MG63 (cell line): ENCODE measurements around the gene ZFP62. TPM values are rescaled to one million over a fixed set of nuclear protein-coding genes. Genes with fewer than 3 reads are reported as not detected.
A peak's percentile ranks its signal among the peaks of the same experiment; 100 is the strongest.

Experiments
- DNase-seq: peaks from one replicate; pipeline ENCODE4 v3.0.0-alpha.2; 2020
- H3K27me3 ChIP-seq: fragments of 250-450 bp; sonication (Bioruptor Pico); 2 replicates; pipeline ENCODE4 v1.5.1; 2020; ENCODE audit warnings: mild to moderate bottlenecking, moderate library complexity
- H3K36me3 ChIP-seq: fragments of 250-450 bp; sonication (Bioruptor Pico); 2 replicates; pipeline ENCODE4 v1.5.1; 2020; ENCODE audit warnings: mild to moderate bottlenecking, moderate library complexity
- H3K4me3 ChIP-seq: fragments of 250-450 bp; sonication (Bioruptor Pico); 2 replicates; pipeline ENCODE4 v1.5.1; 2020; ENCODE audit warnings: mild to moderate bottlenecking, moderate library complexity
- H3K9me3 ChIP-seq: fragments of 250-450 bp; sonication (Bioruptor Pico); 2 replicates; pipeline ENCODE4 v1.5.1; 2020; ENCODE audit warnings: mild to moderate bottlenecking, moderate library complexity
- total RNA-seq: library from RNA; depleted of rRNA; stranded (reverse); fragments of >200 nt; shearing (Covaris generic); gene quantifications from 2 replicates; pipeline ENCODE4 v1.2.3, GENCODE V29; 2014; ENCODE audit warnings: low replicate concordance

ZFP62 gene
- total RNA-seq, 1 experiment from 2014 or later, result 23.6 TPM

DNA sequence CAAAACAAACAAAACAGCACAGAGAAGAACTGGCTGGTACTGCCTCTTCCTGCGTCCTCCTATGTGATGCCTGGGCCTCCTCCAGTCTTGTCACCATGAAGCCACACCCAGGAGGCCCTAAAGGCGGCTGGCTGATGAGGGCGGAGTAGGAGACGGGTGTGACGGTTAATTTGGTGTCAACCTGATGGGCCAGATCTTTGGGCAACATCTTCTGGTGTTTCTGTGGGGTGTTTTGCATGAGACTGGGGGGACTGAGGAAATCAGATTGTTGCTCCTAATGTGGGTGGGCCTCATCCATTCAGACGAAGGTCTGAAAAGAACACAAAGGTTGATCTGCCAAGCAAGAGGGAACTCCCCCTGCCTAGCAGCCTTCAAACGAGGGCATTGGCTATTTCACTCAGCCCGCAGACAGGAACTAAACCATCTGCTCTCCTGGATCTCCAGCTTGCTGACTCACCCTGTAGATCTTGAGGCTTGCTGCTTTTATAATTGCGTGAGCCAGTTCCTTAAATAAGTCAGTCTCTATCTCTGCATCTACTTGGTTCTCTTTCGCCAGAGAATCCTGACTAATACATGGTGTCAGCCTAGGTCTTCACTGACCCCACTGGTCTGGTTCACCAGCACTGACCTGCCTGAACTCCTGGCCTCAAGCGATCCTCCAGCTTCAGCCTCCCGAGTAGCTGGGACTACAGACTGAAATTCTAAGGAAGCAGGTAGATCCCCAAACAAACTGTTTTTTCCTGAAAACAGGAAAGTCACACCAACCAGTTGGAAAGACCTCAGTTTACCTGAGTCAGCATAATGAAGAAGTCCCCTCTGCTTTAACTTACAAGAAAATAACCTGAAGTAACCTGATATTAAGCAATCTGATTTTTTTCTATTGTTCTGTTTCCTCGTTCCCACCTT is 12.8 kb upstream of the ZFP62 start:
- Histone ChIP-seq H3K4me3 (no peak overlapping the region), H3K27me3 (peaks cover 4% of the 10 kb centered on the region; the same call in 1 of the 2 replicates), H3K36me3 (no peaks in the 10 kb centered on the region), H3K9me3 (peaks cover 2% of the 10 kb centered on the region; the same call in 1 of the 2 replicates)
- peak; percentile 36 for DNase-seq

DNA sequence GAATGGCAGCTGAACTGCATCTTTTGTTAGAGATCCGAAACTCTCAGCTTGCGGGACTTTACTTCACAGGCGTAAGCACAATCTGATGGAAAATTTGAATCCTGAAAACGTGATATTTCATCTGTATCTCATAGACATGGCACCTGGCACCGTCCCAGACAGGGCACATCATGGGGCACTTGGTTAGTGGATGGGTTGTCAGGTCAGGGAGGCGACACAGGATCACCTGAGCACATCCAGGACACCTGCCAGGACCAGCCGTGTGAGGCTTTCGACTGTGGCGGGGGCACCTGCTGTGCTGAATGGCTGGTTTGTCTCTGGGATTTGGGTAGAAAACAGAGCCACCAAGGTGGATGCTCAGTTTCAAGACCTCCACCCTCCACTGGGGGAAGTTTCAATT is 11.3 kb upstream of the ZFP62 start:
- no peak overlapping the region for H3K4me3 ChIP-seq
- H3K27me3 ChIP-seq, result no peaks in the 10 kb centered on the region
- DNase-seq, result no peak
- H3K9me3 ChIP-seq, result peaks cover 2% of the 10 kb centered on the region; the same call in 1 of the 2 replicates
- no peaks in the 10 kb centered on the region for H3K36me3 ChIP-seq

DNA sequence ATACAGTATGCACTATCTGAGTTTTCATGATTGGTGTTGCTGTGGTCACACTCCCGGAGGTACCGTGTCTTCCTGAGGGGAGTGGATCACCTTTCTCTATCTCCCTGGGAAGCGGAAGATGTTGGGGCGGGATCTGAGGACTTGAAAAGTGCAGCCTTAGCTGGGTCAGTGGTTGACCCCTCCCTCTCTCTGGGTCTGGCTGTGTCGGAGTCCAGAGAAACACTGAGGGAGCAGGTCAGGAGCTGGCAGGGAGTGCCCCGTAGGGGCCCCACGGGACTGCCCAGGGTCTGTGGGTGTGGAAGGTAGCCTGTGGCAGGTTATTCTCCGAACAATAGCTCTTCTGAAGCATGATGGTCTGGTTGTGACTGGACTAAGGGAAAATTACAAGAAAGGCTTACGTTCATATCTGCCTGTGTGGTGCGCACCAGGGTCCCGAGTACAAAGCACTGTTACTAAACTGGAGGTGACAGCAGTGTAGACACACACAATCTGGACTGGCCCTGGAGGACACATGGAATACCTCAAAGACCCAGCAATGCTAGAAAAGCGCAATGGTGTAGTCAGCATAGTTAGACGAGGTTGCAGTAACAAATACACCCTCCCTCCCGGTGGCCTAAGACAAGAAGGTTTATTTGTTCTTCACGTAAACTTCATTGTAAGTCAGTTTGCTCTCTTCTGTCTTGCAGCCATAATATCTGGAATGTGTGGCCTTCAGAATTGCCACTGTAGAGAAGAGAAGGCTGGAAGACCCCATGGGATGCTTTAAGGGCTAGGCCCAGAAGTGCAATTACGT is 9.4 kb upstream of the ZFP62 start:
- Histone ChIP-seq H3K36me3 (no peaks in the 10 kb centered on the region), H3K9me3 (peaks cover 2% of the 10 kb centered on the region; the same call in 1 of the 2 replicates), H3K4me3 (no peak overlapping the region), H3K27me3 (no peaks in the 10 kb centered on the region; the same call in 1 of the 2 replicates)
- DNase-seq, result no peak

DNA sequence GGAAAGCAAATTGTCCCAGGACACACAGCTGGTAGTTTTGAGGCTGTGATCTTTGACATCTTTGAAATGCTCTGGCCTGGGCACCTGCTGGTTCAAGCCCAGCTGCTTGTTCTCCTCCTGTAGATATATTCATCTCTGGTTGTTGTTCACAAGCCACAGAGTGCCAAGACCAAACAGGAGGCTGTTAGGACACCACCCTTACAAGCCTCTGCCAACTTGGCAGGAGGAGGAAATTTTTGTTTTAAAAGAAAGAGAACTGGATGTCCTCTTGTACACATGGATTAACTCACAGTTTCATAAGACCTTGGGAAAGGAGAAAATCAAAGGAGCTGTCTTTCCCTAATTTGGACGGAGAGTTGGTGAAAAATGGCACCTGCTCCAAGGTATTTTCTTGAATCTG is 8.5 kb upstream of the ZFP62 start:
- Histone ChIP-seq H3K36me3 (no peaks in the 10 kb centered on the region), H3K9me3 (peaks cover 2% of the 10 kb centered on the region; the same call in 1 of the 2 replicates), H3K4me3 (no peak overlapping the region), H3K27me3 (no peaks in the 10 kb centered on the region; the same call in 1 of the 2 replicates)
- peak; percentile 36 for DNase-seq

DNA sequence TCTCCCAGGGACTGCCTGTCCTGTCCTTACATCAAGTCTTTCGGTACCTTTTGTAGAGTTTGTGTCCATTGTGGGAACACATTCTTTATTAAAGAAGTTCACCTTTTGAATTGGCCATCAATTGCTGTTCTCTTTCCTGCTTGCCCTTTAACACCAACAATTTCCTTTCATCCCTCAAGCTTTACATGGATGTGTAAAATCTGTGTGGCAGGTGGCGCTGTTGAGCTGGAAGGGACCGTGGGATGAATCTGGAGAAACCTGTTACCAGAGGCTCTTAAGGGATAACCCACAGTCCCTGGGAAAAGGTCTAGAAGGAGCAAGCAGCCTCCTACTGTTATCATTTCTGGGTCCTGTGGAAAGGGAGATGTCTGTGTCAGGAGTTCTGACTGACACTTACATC is 7.9 kb upstream of the ZFP62 start:
- Histone ChIP-seq H3K27me3 (no peaks in the 10 kb centered on the region; the same call in 1 of the 2 replicates), H3K9me3 (no peaks in the 10 kb centered on the region), H3K4me3 (no peak overlapping the region), H3K36me3 (no peaks in the 10 kb centered on the region)
- DNase-seq, result peak; percentile 71

DNA sequence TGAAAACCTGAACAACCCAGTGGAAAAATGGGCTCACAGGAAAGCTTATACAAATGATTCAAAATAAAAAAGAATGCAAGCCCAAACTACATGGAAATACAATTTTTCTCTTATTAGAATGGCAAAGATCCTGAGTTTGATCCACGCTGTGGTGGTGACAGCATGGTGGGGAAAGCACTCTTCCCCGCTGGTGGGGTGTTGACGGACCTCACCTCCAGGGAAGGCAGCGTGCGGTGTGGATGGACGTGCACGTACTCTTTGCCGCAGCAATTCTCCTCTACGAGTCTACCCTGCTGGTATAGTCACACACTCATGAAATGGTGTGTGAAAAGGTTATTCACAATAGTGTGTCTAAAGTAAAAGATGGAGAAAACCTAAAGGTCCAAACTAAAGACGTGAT is 5.9 kb upstream of the ZFP62 start:
- Histone ChIP-seq H3K27me3 (no peaks in the 10 kb centered on the region; the same call in 1 of the 2 replicates), H3K9me3 (no peaks in the 10 kb centered on the region), H3K36me3 (no peaks in the 10 kb centered on the region), H3K4me3 (no peak overlapping the region)
- DNase-seq, result no peak

DNA sequence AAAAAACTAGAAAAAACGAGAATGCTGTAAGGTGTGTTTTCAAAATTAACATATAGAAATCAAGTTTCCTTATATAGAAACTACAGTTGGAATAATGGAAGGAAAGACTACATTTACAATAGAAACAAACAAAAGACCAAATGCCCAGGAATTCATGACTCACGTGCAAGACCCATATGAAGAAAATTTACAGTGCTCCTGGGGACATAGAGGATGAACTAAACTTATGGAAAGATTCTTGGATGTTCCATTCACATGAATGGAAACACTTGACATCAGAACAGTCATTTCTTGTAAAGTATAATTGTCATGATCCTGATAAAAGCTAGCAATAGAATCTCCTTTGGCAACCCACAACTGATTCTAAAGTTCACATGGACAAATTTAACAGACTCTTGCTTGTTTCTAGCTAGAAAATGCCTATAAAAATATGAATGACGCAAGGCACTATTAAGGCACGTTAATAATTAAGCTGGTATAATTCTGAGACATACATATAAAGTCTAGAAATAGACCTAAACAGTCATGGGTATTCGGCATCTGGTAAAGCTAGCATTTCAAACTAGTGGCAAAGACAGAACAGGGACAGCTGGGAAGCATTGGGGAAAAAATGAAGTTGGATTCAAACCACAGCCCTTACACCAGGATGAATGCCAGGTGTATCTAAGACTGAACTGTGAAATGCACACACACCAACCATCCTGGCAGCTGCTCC is 5.1 kb upstream of the ZFP62 start:
- Histone ChIP-seq H3K27me3 (no peaks in the 10 kb centered on the region; the same call in 1 of the 2 replicates), H3K36me3 (no peaks in the 10 kb centered on the region), H3K4me3 (no peak overlapping the region), H3K9me3 (no peaks in the 10 kb centered on the region)
- no peak for DNase-seq

DNA sequence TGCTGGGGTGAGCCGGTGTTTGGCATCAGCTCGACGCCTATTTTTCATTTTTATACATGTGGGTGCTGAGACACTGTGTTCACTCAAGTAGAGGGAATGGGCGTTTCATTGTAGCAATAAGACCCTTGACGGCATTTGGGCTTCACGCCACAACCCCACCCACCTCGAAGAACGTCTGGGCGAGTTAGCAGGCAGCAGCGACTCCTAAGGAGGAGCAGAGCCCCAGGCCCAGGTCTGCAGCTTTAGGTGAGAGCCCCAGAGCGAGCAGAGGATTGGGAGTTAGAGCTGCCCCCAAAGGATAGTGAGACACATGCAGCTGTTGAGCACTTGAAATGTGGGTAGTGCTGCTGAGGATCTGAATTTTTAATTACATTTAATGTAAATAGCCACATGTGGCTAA is 1.6 kb upstream of the ZFP62 start:
- Histone ChIP-seq H3K27me3 (no peaks in the 10 kb centered on the region; the same call in 1 of the 2 replicates), H3K4me3 (no peak overlapping the region), H3K36me3 (peaks cover 21% of the 10 kb centered on the region), H3K9me3 (peaks cover 3% of the 10 kb centered on the region; the same call in 1 of the 2 replicates)
- DNase-seq, result no peak

DNA sequence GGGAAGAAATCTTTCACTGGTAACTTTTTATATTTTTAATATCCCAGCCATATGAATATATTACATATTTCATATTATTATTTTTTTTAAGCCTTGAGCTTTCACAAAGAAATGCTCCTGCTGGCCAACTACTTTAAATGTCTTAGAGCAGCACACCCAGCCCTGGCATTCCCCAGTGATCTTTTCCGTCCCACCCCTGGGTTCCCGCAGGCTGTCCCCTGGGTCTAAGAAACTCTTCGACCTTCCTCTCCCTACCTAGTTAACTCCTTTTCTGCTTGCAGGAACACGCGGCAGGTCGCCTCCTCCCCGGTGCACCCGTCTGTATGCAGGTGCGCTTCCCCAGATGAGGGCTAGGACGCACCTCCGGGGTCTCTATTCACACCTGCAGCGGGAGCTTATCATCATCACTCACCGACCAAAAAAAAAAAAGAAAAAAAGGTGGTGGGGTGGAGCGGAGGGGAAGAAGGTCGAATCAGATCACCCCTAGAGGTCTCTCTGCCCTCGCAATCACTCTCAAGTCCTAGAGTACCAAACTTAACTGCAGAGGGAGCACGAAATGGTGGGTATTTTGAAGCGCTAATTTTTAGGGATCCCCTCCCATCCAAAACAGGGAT is 696 bp downstream of the ZFP62 start:
- Histone ChIP-seq H3K27me3 (no peaks in the 10 kb centered on the region), H3K36me3 (peaks cover 41% of the 10 kb centered on the region), H3K9me3 (peaks cover 3% of the 10 kb centered on the region; the same call in 1 of the 2 replicates), H3K4me3 (peak overlapping the region; percentile 96)
- DNase-seq, result peak; percentile 19

DNA sequence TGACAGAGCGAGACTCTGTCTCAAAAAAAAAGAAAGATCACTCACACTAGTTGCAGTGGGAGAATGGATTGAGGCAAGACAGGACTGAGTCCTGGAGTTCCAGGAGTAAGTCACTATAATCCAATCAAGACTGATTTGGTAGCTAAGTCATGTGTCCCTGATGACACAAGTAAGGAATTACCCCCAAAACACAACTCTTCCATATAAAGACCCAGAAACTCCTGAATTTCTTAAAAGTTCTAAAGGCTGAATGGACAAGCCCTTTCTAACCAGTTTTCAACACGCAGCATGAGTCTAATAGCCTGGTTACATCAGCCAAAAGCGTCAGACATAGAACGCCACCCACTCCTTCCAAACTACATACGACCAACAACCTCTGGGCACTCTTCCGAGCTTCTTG is 2.5 kb downstream of the ZFP62 start:
- no peaks in the 10 kb centered on the region for H3K27me3 ChIP-seq
- DNase-seq, result no peak
- peaks cover 59% of the 10 kb centered on the region for H3K36me3 ChIP-seq
- H3K9me3 ChIP-seq, result peaks cover 8% of the 10 kb centered on the region; the same call in 1 of the 2 replicates
- no peak overlapping the region for H3K4me3 ChIP-seq

DNA sequence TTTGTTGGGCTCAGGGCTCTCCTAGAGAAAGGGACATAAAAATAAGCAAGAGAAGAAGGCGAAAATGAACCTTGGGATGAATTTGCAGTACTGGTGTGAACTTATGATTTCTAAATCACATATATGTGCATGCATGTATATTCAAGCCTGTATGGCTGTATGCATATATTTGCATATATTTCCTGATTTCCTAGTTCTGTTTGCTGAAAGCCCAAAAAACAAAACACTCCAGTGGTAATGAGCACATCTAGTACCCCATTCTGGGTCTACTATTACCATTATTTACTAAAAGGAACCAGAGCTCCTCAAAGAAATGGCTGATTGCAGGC is 7.3 kb downstream of the ZFP62 start:
- Histone ChIP-seq H3K9me3 (peaks cover 49% of the 10 kb centered on the region), H3K36me3 (peaks cover 92% of the 10 kb centered on the region), H3K4me3 (no peak overlapping the region), H3K27me3 (no peaks in the 10 kb centered on the region)
- no peak for DNase-seq

DNA sequence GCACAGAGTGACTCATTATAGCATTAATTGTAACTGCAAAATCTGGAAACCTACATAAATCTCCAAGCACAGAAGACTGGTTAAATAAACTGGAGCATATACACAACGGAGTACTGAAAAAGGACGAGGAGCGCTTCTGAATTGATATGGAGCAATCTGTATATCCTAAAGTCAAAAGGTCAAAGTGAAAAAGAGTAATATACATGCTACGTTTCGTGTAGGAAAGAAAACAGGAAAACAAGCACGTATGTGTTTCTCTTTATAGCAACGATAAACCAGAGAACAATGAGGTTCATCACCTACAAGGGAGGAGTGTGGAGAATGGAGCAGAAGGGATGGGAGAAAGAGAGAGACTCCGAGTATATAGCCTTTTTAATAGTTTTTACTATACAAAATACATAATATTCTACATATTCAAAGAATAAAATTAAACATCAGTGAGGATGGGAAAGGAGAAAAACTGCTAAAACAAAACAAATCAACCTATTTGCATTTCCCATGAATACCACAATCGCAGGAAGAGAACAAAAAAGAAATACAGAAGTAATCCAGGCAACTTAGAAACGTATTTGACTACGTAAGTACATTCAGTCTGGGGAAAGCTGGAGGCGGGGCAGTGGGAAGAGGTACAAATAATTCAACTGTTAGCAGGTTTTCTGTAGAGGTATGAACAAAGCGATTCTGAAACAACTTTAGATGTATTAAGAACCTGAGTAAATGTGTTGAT is 7.8 kb downstream of the ZFP62 start:
- Histone ChIP-seq H3K9me3 (peaks cover 54% of the 10 kb centered on the region), H3K36me3 (peaks cover 92% of the 10 kb centered on the region), H3K4me3 (no peak overlapping the region), H3K27me3 (no peaks in the 10 kb centered on the region)
- DNase-seq, result no peak

DNA sequence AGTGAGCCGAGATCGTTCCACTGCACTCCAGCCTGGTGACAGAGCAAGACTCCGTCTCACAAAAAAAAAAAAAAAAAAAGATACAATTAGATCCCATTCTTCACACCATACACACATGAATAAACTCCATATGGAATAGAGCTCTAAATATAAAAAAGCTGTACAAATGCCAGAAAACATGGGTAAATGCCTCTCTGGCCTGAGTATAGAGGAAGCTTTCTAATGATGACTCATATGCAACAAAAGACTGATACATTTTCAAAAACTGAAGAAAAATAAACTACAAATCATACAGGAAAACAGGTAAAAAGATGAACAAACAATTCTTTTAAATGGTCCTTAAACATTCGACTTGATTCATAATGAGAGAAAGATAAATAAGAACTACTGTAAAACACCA is 8.6 kb downstream of the ZFP62 start:
- peaks cover 59% of the 10 kb centered on the region for H3K9me3 ChIP-seq
- H3K27me3 ChIP-seq, result no peaks in the 10 kb centered on the region
- peaks cover 95% of the 10 kb centered on the region for H3K36me3 ChIP-seq
- H3K4me3 ChIP-seq, result no peak overlapping the region
- DNase-seq, result no peak

DNA sequence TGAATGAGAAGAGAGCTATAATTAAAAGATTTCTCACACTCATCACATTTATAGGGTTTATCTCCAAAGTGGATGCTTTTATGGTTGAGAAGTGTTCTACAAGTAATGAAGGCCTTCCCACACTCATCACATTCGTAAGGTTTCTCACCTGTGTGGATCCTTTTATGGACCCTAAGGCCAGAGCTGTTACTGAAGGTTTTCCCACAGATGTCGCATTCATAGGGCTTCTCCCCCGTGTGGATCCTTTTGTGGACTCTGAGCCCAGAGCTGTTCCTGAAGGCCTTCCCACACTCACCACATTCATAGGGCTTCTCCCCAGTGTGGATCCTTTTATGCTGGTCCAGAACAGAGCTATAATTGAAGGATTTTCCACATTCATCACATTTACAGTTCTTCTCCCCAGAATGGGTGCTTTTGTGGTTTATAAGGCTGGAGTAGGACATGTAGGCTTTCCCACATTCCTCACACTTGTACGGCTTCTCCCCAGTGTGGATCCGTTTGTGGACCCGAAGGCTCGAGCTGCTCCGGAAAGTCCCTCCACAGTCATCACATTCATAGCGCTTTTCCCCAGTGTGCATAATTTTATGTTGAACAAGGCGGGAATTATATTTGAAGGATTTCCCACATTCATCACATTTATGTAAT is 10.5 kb downstream of the ZFP62 start:
- no peak overlapping the region for H3K4me3 ChIP-seq
- no peak for DNase-seq
- H3K27me3 ChIP-seq, result no peaks in the 10 kb centered on the region
- H3K9me3 ChIP-seq, result peaks cover 59% of the 10 kb centered on the region
- peaks cover 87% of the 10 kb centered on the region for H3K36me3 ChIP-seq

DNA sequence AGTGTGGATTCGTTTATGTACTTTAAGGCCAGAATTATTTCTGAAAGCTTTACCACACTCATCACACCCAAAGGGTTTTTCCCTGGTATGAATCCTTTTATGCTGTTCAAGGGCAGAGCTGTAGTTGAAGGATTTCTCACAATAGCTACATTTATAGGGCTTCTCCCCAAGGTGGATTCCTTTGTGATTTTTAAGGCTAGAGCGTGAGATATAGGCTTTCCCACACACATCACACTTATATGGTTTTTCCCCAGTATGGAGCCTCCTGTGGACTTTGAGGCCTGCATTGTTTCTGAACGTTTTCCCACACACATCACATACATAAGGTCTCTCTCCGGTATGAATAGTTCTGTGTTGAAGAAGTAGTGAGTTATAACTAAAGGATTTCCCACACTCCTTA is 11.2 kb downstream of the ZFP62 start:
- Histone ChIP-seq H3K36me3 (peaks cover 80% of the 10 kb centered on the region), H3K27me3 (no peaks in the 10 kb centered on the region), H3K9me3 (peaks cover 59% of the 10 kb centered on the region), H3K4me3 (no peak overlapping the region)
- no peak for DNase-seq
